ENCODE measurements around the gene GBA2. TPM values are rescaled to one million over a fixed set of nuclear protein-coding genes. Genes with fewer than 3 reads are reported as not detected.
A peak's percentile ranks its signal among the peaks of the same experiment; 100 is the strongest.

Gene GBA2
- polyA plus RNA-seq, 1 donor (not counting 4 experiments of a cell fraction or from before 2014, with no cell fraction given): 31.7 TPM

GRCh38 chr9:35791297-35791921, 42.4 kb upstream of the GBA2 start, which contains the start of gene NPR2:
NPR2 (plus strand) TSS chr9:35791591; CDS start chr9:35792409, 818 bp downstream.
- Histone ChIP-seq H3K27ac (ENCODE audit: control insufficient read depth, insufficient read depth, low read length) (no peak within 1 kb of the TSS), H3K9ac (ENCODE audit: control insufficient read depth, extremely low read depth, insufficient read depth, low read length) (peak within 1 kb of the TSS; percentile 33), H3K79me2 (ENCODE audit: control insufficient read depth, insufficient read depth, low read length) (no peaks in the 10 kb centered on the region), H3K9me3 (ENCODE audit: control insufficient read depth, low read depth, low read length) (no peaks in the 10 kb centered on the region), H3K9me1 (ENCODE audit: control insufficient read depth, extremely low read depth, insufficient read depth, low read length) (no peaks in the 10 kb centered on the region), H3K4me3 (ENCODE audit: control insufficient read depth in 2 of 3, extremely low read depth in 1 of 3, insufficient read depth in 2 of 3, low read depth in 1 of 3, low read length in 3 of 3) (peak within 1 kb of the TSS in 2 of 3 experiments; percentile 15 to 33), H3K4me2 (ENCODE audit: control insufficient read depth, extremely low read depth, insufficient read depth, low read depth, low read length) (peak within 1 kb of the TSS; percentile 32), H2AFZ (ENCODE audit: control insufficient read depth, low read length) (peak within 1 kb of the TSS; percentile 56), H4K20me1 (ENCODE audit: control insufficient read depth, extremely low read depth, insufficient read depth, low read length) (no peaks in the 10 kb centered on the region), H3K36me3 (ENCODE audit: control insufficient read depth in 2 of 2, extremely low read depth in 1 of 2, insufficient read depth in 2 of 2, low read length in 2 of 2) (no peaks in the 10 kb centered on the region), H3K27me3 (ENCODE audit: control insufficient read depth, extremely low read depth, insufficient read depth, low read length) (no peaks in the 10 kb centered on the region), H3K4me1 (ENCODE audit: control insufficient read depth, extremely low read depth, insufficient read depth, low read length) (peaks cover 9% of the 10 kb centered on the region)
- DNase-seq (ENCODE audit: low read depth, low spot score) (no peak), FAIRE-seq (no peak)
- TF ChIP-seq CTCF (optimal IDR thresholded peaks at IDR 0.05 in 1 of 3, IDR thresholded peaks at IDR 0.05 in 1 of 3, conservative IDR thresholded peaks at IDR 0.05 in 1 of 3; ENCODE audit: extremely low read depth in 1 of 3, insufficient read depth in 2 of 3, low read length in 3 of 3): no peak
- no peak for TF ChIP-seq EZH2 (IDR thresholded peaks at IDR 0.05; ENCODE audit: low read length)
- dilution Hi-C loops (cut with MboI; ENCODE audit: extremely low pct_ligation_motif_present, low sequenced_read_pairs): no loop called here

GRCh38 chr9:35790385-35791296, 41.6 kb upstream of the GBA2 start:
- Histone ChIP-seq H3K27me3 (ENCODE audit: control insufficient read depth, extremely low read depth, insufficient read depth, low read length) (no peaks in the 10 kb centered on the region), H3K36me3 (ENCODE audit: control insufficient read depth in 2 of 2, extremely low read depth in 1 of 2, insufficient read depth in 2 of 2, low read length in 2 of 2) (no peaks in the 10 kb centered on the region), H3K4me1 (ENCODE audit: control insufficient read depth, extremely low read depth, insufficient read depth, low read length) (peaks cover 4% of the 10 kb centered on the region), H3K4me3 (ENCODE audit: control insufficient read depth in 2 of 3, extremely low read depth in 1 of 3, insufficient read depth in 2 of 3, low read depth in 1 of 3, low read length in 3 of 3) (no peak overlapping the region), H2AFZ (ENCODE audit: control insufficient read depth, low read length) (peak overlapping the region; percentile 47), H3K9ac (ENCODE audit: control insufficient read depth, extremely low read depth, insufficient read depth, low read length) (no peak overlapping the region), H4K20me1 (ENCODE audit: control insufficient read depth, extremely low read depth, insufficient read depth, low read length) (no peaks in the 10 kb centered on the region), H3K27ac (ENCODE audit: control insufficient read depth, insufficient read depth, low read length) (no peak overlapping the region), H3K9me3 (ENCODE audit: control insufficient read depth, low read depth, low read length) (no peaks in the 10 kb centered on the region), H3K4me2 (ENCODE audit: control insufficient read depth, extremely low read depth, insufficient read depth, low read depth, low read length) (no peak overlapping the region), H3K79me2 (ENCODE audit: control insufficient read depth, insufficient read depth, low read length) (no peaks in the 10 kb centered on the region), H3K9me1 (ENCODE audit: control insufficient read depth, extremely low read depth, insufficient read depth, low read length) (no peaks in the 10 kb centered on the region)
- DNase-seq (ENCODE audit: low read depth, low spot score): peak; percentile 32
- TF ChIP-seq EZH2 (IDR thresholded peaks at IDR 0.05; ENCODE audit: low read length) (no peak), CTCF (optimal IDR thresholded peaks at IDR 0.05 in 1 of 3, IDR thresholded peaks at IDR 0.05 in 1 of 3, conservative IDR thresholded peaks at IDR 0.05 in 1 of 3; ENCODE audit: extremely low read depth in 1 of 3, insufficient read depth in 2 of 3, low read length in 3 of 3) (peak; percentile 88 to 97 (median 91))
- dilution Hi-C loops (cut with MboI; ENCODE audit: extremely low pct_ligation_motif_present, low sequenced_read_pairs): no loop called here
- peak; percentile 93 for FAIRE-seq
